HepG2 (cell line): ENCODE measurements around the gene DNMT3B. TPM values are rescaled to one million over a fixed set of nuclear protein-coding genes. Genes with fewer than 3 reads are reported as not detected.

Experiments
- BORCS8-MEF2B ChIP-seq: sonication (generic); formaldehyde crosslinking; IDR thresholded peaks from 2 replicates; pipeline ENCODE4 v1.8.0; 2022; ENCODE audit warnings: mild to moderate bottlenecking, missing genetic modification reagents
- BRD4 ChIP-seq: sonication (generic); formaldehyde crosslinking; IDR thresholded peaks from 2 replicates; pipeline ENCODE4 v1.4.0; 2020; ENCODE audit warnings: missing genetic modification reagents
- CEBPG ChIP-seq: IDR thresholded peaks from 2 replicates; pipeline ENCODE4 v1.6.1; 2016
- EHMT2 ChIP-seq: fragments of 200-600 bp; sonication (generic); IDR thresholded peaks from 2 replicates; pipeline ENCODE4 v1.7.0; 2017; ENCODE audit warnings: antibody characterized with exemption, low read depth, low read length, borderline replicate concordance
- ELF1 ChIP-seq: sonication (generic); formaldehyde crosslinking; IDR thresholded peaks from 2 replicates; pipeline ENCODE4 v1.4.0; 2020; ENCODE audit warnings: missing genetic modification reagents
- FOXA1 ChIP-seq, 2 experiments: fragments of 450-650 bp in 1 of 2; sonication (generic) in 1 of 2; formaldehyde crosslinking in 1 of 2; IDR thresholded peaks; 2 replicates each; pipeline versions ENCODE4 v1.4.0 to v1.6.1; 2016 to 2020; ENCODE audit warnings: missing genetic modification reagents in 1 of 2
- FOXO1 ChIP-seq: sonication (generic); formaldehyde crosslinking; IDR thresholded peaks from 2 replicates; pipeline ENCODE4 v1.4.0; 2020; ENCODE audit warnings: missing genetic modification reagents
- GFI1 ChIP-seq: sonication (generic); formaldehyde crosslinking; IDR thresholded peaks from 2 replicates; pipeline ENCODE4 v1.5.0; 2020; ENCODE audit warnings: missing genetic modification reagents, mild to moderate bottlenecking, borderline replicate concordance
- MBNL3 ChIP-seq: fragments of 250-450 bp; sonication (Bioruptor Pico); conservative IDR thresholded peaks from 2 replicates; pipeline ENCODE4 v1.8.0; 2022; ENCODE audit warnings: mild to moderate bottlenecking, inconsistent platforms
- MIER2 ChIP-seq: IDR thresholded peaks from 2 replicates; pipeline ENCODE4 v1.6.1; 2016; ENCODE audit warnings: missing biosample characterization, missing genetic modification reagents
- MXI1 ChIP-seq: IDR thresholded peaks from 3 replicates; pipeline ENCODE4 v1.6.1; 2012; ENCODE audit warnings: low read depth, low read length, inconsistent platforms, borderline replicate concordance
- NR3C1 ChIP-seq: sonication (generic); formaldehyde crosslinking; IDR thresholded peaks from 2 replicates; pipeline ENCODE4 v1.4.0; 2020; ENCODE audit warnings: missing genetic modification reagents
- PAWR ChIP-seq: sonication (generic); formaldehyde crosslinking; IDR thresholded peaks from 2 replicates; pipeline ENCODE4 v1.4.0; 2020; ENCODE audit warnings: missing genetic modification reagents, mild to moderate bottlenecking, borderline replicate concordance
- POLR2AphosphoS5 ChIP-seq: IDR thresholded peaks from 2 replicates; pipeline ENCODE4 v1.6.1; 2012; ENCODE audit warnings: low read depth, low read length
- REL ChIP-seq: sonication (generic); formaldehyde crosslinking; conservative IDR thresholded peaks from 2 replicates; pipeline ENCODE4 v1.8.0; 2022; ENCODE audit warnings: mild to moderate bottlenecking, missing genetic modification reagents, moderate library complexity
- SMAD1 ChIP-seq: sonication (generic); formaldehyde crosslinking; IDR thresholded peaks from 2 replicates; pipeline ENCODE4 v1.4.0; 2020; ENCODE audit warnings: missing genetic modification reagents, low read depth, mild to moderate bottlenecking, borderline replicate concordance
- SOX13 ChIP-seq, 3 experiments: fragments of 450-650 bp in 1 of 3; sonication (generic) in 1 of 3; formaldehyde crosslinking in 1 of 3; IDR thresholded peaks in 2 of 3; conservative IDR thresholded peaks in 1 of 3; 2 replicates each; pipeline versions ENCODE4 v1.5.0 to v1.6.1; 2016 to 2020; ENCODE audit warnings: antibody characterized with exemption in 1 of 3, mild to moderate bottlenecking in 1 of 3, missing compliant biosample characterization in 1 of 3, missing genetic modification reagents in 1 of 3, moderate library complexity in 1 of 3
- TBL1XR1 ChIP-seq: fragments of 150-350 bp; IDR thresholded peaks from 2 replicates; pipeline ENCODE4 v1.6.1; 2014; ENCODE audit warnings: borderline replicate concordance, low read length; ENCODE audit not compliant: partially characterized antibody
- THAP11 ChIP-seq: IDR thresholded peaks from 2 replicates; pipeline ENCODE4 v1.6.1; 2016; ENCODE audit warnings: missing biosample characterization, missing genetic modification reagents
- ZFP62 ChIP-seq: sonication (generic); formaldehyde crosslinking; IDR thresholded peaks from 2 replicates; pipeline ENCODE4 v1.4.0; 2020; ENCODE audit warnings: missing genetic modification reagents
- ZFP91 ChIP-seq: sonication (generic); formaldehyde crosslinking; IDR thresholded peaks from 2 replicates; pipeline ENCODE4 v1.9.0; 2022; ENCODE audit warnings: missing genetic modification reagents, mild to moderate bottlenecking, borderline replicate concordance
- ZNF337 ChIP-seq: sonication (generic); formaldehyde crosslinking; IDR thresholded peaks from 2 replicates; pipeline ENCODE4 v1.5.1; 2020; ENCODE audit warnings: missing genetic modification reagents, low read depth, mild to moderate bottlenecking, borderline replicate concordance
- ZNF572 ChIP-seq: sonication (generic); formaldehyde crosslinking; IDR thresholded peaks from 2 replicates; pipeline ENCODE4 v1.5.1; 2020; ENCODE audit warnings: mild to moderate bottlenecking, missing genetic modification reagents
- ZNF580 ChIP-seq: IDR thresholded peaks from 2 replicates; pipeline ENCODE4 v1.6.1; 2016; ENCODE audit warnings: low read depth, borderline replicate concordance
- ZNF597 ChIP-seq: sonication (generic); formaldehyde crosslinking; IDR thresholded peaks from 2 replicates; pipeline ENCODE4 v1.5.0; 2020; ENCODE audit warnings: missing genetic modification reagents
- ZNF816 ChIP-seq: sonication (generic); formaldehyde crosslinking; IDR thresholded peaks from 2 replicates; pipeline ENCODE4 v1.8.0; 2022; ENCODE audit warnings: missing genetic modification reagents, mild to moderate bottlenecking, borderline replicate concordance
- polyA plus RNA-seq, 8 experiments: library from polyadenylated mRNA; depleted of rRNA in 3 of 8; stranded (reverse) in 7 of 8; unstranded in 1 of 8; fragments of >200 nt; fragmentation: Illumina TruSeq in 4 of 8; extraction: Trizol in 4 of 8; gene quantifications; 2 replicates each; pipeline versions ENCODE4 v1.2.1 to v1.2.3, GENCODE V29; 2011 to 2016; ENCODE audit warnings: low read depth in 4 of 8, missing spikeins in 1 of 8, mixed read lengths in 1 of 8; ENCODE audit not compliant: insufficient read depth in 1 of 8
- total RNA-seq, 5 experiments: library from RNA; depleted of rRNA; stranded (reverse); fragments of >200 nt; fragmentation: Illumina TruSeq; extraction: Trizol; gene quantifications; 2 replicates each; pipeline ENCODE4 v1.2.3, GENCODE V29; 2016; ENCODE audit warnings: low read depth in 1 of 5
- TF ChIP-seq, protein P1 (sequence below): IDR thresholded peaks from 2 replicates; pipeline ENCODE4 v1.6.1; 2012; ENCODE audit warnings: low read depth, low read length, improper control_type of control experiment

Gene DNMT3B
- total and polyA plus RNA-seq, 2 of the 13 experiments (the other 11 are each of a cell fraction or from before 2014, with no cell fraction given): 3.8 to 13.9 TPM

DNA sequence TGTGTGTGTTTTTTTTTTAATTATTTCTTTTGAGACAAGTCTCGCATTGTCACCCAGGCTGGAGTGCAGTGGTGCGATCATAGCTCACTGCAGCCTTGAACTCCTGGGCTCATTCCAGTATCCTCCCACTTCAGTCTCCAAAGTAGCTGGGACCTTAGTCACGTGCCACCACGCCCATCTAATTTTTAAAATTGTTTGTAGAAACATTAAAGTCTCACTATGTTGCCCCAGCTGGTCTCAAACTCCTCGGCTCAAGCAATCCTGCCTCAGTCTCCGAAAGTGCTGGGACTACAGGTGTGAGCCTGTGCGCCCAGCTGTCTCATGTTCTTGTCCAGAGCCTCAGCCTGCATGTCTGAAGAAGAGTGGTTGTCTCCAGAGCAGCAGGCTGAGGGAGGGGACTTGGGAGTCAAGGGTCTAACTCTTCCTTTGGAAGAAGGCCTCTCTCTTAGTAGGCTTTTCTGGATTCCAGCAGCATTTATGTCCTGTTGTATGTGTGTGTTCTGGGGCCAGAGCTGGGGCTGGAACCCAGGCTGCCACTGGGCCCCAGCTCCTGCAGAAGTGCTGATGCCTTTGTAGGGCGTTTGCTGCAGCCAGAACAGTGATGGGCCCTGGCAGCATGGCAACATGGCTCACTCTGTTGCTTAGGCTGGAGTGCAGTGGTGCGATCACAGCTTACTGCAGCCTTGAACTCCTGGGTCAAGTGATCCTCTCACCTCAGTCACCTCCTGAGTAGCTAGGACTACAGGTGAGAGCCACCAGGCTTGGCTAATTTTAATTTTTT is 5.4 kb downstream of the DNMT3B start (continued):
- TF ChIP-seq, protein P1, sequence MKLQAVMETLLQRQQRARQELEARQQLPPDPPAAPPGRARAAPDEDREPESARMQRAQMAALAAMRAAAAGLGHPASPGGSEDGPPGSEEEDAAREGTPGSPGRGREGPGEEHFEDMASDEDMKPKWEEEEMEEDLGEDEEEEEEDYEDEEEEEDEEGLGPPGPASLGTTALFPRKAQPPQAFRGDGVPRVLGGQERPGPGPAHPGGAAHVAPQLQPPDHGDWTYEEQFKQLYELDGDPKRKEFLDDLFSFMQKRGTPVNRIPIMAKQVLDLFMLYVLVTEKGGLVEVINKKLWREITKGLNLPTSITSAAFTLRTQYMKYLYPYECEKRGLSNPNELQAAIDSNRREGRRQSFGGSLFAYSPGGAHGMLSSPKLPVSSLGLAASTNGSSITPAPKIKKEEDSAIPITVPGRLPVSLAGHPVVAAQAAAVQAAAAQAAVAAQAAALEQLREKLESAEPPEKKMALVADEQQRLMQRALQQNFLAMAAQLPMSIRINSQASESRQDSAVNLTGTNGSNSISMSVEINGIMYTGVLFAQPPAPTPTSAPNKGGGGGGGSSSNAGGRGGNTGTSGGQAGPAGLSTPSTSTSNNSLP: no peak
- TF ChIP-seq ZNF572 (CRISPR knock-in tag) (no peak), THAP11 (CRISPR knock-in tag) (no peak), MXI1 (no peak), GFI1 (CRISPR knock-in tag) (no peak), CEBPG (CRISPR knock-in tag) (no peak), ZNF580 (no peak), ELF1 (CRISPR knock-in tag) (no peak), ZFP62 (no peak), MBNL3 (CRISPR knock-in tag) (no peak), REL (CRISPR knock-in tag) (no peak), BRD4 (CRISPR knock-in tag) (no peak), NR3C1 (no peak), FOXA1 (IDR thresholded peaks at IDR 0.05) (no peak), FOXA1 (CRISPR knock-in tag; IDR thresholded peaks at IDR 0.05) (no peak), POLR2AphosphoS5 (no peak), ZFP91 (CRISPR knock-in tag) (no peak), PAWR (CRISPR knock-in tag) (no peak), MIER2 (CRISPR knock-in tag) (no peak), BORCS8-MEF2B (CRISPR knock-in tag) (no peak), FOXO1 (no peak), TBL1XR1 (no peak), SMAD1 (CRISPR knock-in tag) (no peak), EHMT2 (no peak), ZNF816 (CRISPR knock-in tag) (no peak), ZNF337 (CRISPR knock-in tag) (no peak), ZNF597 (CRISPR knock-in tag) (no peak), SOX13 (IDR thresholded peaks at IDR 0.05) (no peak), SOX13 (CRISPR knock-in tag; conservative IDR thresholded peaks at IDR 0.05 in 1 of 2, IDR thresholded peaks at IDR 0.05 in 1 of 2) (peak in 1 of 2 experiments; percentile 44; a peak in 1 of 4 replicates)
